PFSK-1 (cell line): ENCODE results near the gene PDE3A.

Source experiments
- FOXP2 ChIP-seq: optimal IDR thresholded peaks from 2 replicates; pipeline ENCODE3; 2011; ENCODE audit warnings: borderline replicate concordance, control low read depth, inconsistent platforms; ENCODE audit not compliant: insufficient read depth; ENCODE audit errors: extremely low read length, extremely low read depth
- POLR2AphosphoS5 ChIP-seq: IDR thresholded peaks from 2 replicates; pipeline ENCODE4 v1.6.1; 2012; ENCODE audit warnings: low read depth, mild to moderate bottlenecking, control low read depth, low read length, moderate library complexity
- REST ChIP-seq, 2 experiments: IDR thresholded peaks; 2 replicates each; pipeline versions ENCODE4 v1.6.1 to v1.8.0; 2011 to 2012; ENCODE audit warnings: low read depth in 2 of 2, low read length in 2 of 2, control low read depth in 1 of 2, inconsistent platforms in 1 of 2, mild to moderate bottlenecking in 1 of 2, moderate library complexity in 1 of 2; ENCODE audit not compliant: insufficient read depth in 1 of 2
- SIN3A ChIP-seq: IDR thresholded peaks from 2 replicates; pipeline ENCODE4 v1.6.1; 2012; ENCODE audit warnings: mild to moderate bottlenecking, low read length, moderate library complexity, borderline replicate concordance; ENCODE audit not compliant: insufficient read depth
- TAF1 ChIP-seq: IDR thresholded peaks from 2 replicates; pipeline ENCODE4 v1.6.1; 2012; ENCODE audit warnings: low read length, control low read depth, borderline replicate concordance; ENCODE audit not compliant: insufficient read depth

PDE3A gene

GRCh38 chr12:20445687-20446086 is 77.3 kb downstream of the PDE3A start:
- no peak for TF ChIP-seq POLR2AphosphoS5
- no peak for TF ChIP-seq REST (IDR thresholded peaks at IDR 0.05; ENCODE audit: insufficient read depth in 1 of 2, low read depth in 2 of 2, low read length in 2 of 2)
- no peak for TF ChIP-seq TAF1
- no peak for TF ChIP-seq SIN3A
- TF ChIP-seq FOXP2: no peak

- TF ChIP-seq TAF1: no peak
- TF ChIP-seq FOXP2: no peak
- no peak for TF ChIP-seq REST (IDR thresholded peaks at IDR 0.05; ENCODE audit: insufficient read depth in 1 of 2, low read depth in 2 of 2, low read length in 2 of 2)
- TF ChIP-seq POLR2AphosphoS5: no peak
Measured at GRCh38 chr12:20446836-20447235, 78.5 kb downstream of the PDE3A start.

- TF ChIP-seq POLR2AphosphoS5 (no peak), SIN3A (no peak), TAF1 (no peak), REST (IDR thresholded peaks at IDR 0.05; ENCODE audit: insufficient read depth in 1 of 2, low read depth in 2 of 2, low read length in 2 of 2) (no peak), FOXP2 (no peak)
Measured at GRCh38 chr12:20448781-20449180, 80.4 kb downstream of the PDE3A start.

GRCh38 chr12:20450591-20451180 is 82.3 kb downstream of the PDE3A start:
- TF ChIP-seq POLR2AphosphoS5: no peak
- TF ChIP-seq SIN3A: no peak
- no peak for TF ChIP-seq REST (IDR thresholded peaks at IDR 0.05; ENCODE audit: insufficient read depth in 1 of 2, low read depth in 2 of 2, low read length in 2 of 2)
- no peak for TF ChIP-seq FOXP2
- TF ChIP-seq TAF1: no peak

GRCh38 chr12:20451761-20452160 is 83.4 kb downstream of the PDE3A start:
- TF ChIP-seq POLR2AphosphoS5 (no peak), TAF1 (no peak)
